CD4-positive, alpha-beta memory T cell (primary cell): Measurements from ENCODE around the gene PLCXD1. TPM values are rescaled to one million over a fixed set of nuclear protein-coding genes. Genes with fewer than 3 reads are reported as not detected.

Experiments used
- CTCF ChIA-PET: fragments of 350-600 bp; sonication (Branson Sonifier 250); formaldehyde crosslinking; loops from one replicate; lab custom pipeline; 2021; ENCODE audit warnings: inconsistent platforms; ENCODE audit not compliant: partially characterized antibody; lab: Charles Lee
- POLR2A ChIA-PET: fragments of 350-600 bp; sonication (Branson Sonifier 250); formaldehyde crosslinking; loops from one replicate; lab custom pipeline; 2021; ENCODE audit not compliant: partially characterized antibody; lab: Charles Lee
- DNase-seq, 5 donors: peaks; one replicate each; pipeline versions ENCODE4 v3.0.0 to v3.0.0-alpha.2; 2020 to 2022; ENCODE audit warnings: mixed read lengths in 1 of 5
- H3K27ac ChIP-seq: one replicate; pipeline ENCODE4 v1.7.0; 2013; ENCODE audit warnings: low read depth, low read length
- H3K27me3 ChIP-seq: 2 replicates; pipeline ENCODE4 v1.7.0; 2013; ENCODE audit warnings: mild to moderate bottlenecking, low read length, moderate library complexity; ENCODE audit not compliant: insufficient read depth
- H3K36me3 ChIP-seq: 2 replicates; pipeline ENCODE4 v1.7.0; 2013; ENCODE audit warnings: mild to moderate bottlenecking, low read length, moderate library complexity; ENCODE audit not compliant: insufficient read depth
- H3K4me1 ChIP-seq: 2 replicates; pipeline ENCODE4 v1.7.0; 2013; ENCODE audit warnings: mild to moderate bottlenecking, low read length, moderate library complexity; ENCODE audit not compliant: insufficient read depth
- H3K4me3 ChIP-seq, 2 donors: one replicate each; pipeline ENCODE4 v1.7.0; 2013; ENCODE audit warnings: low read length in 2 of 2, mild to moderate bottlenecking in 1 of 2
- H3K9me3 ChIP-seq, 2 donors: one replicate each; pipeline ENCODE4 v1.7.0; 2013; ENCODE audit warnings: low read length in 2 of 2, control low read depth in 1 of 2; ENCODE audit not compliant: control insufficient read depth in 1 of 2
- H3K27ac Mint-ChIP-seq, 7 donors: one replicate each; pipeline ENCODE4 v1.8.0; 2020 to 2021; ENCODE audit warnings: mixed read lengths in 7 of 7, mild to moderate bottlenecking in 6 of 7, inconsistent platforms in 3 of 7, moderate library complexity in 3 of 7
- H3K27me3 Mint-ChIP-seq, 2 donors: one replicate each; pipeline ENCODE4 v1.8.0; 2020 to 2021; ENCODE audit warnings: mixed read lengths in 2 of 2
- H3K36me3 Mint-ChIP-seq, 2 donors: one replicate each; pipeline ENCODE4 v1.8.0; 2020 to 2021; ENCODE audit warnings: mixed read lengths in 2 of 2, inconsistent platforms in 1 of 2, mild to moderate bottlenecking in 1 of 2
- H3K4me1 Mint-ChIP-seq, 4 donors: one replicate each; pipeline ENCODE4 v1.8.0; 2020 to 2021; ENCODE audit warnings: mixed read lengths in 4 of 4, mild to moderate bottlenecking in 1 of 4
- H3K4me3 Mint-ChIP-seq, 8 donors: one replicate each; pipeline ENCODE4 v1.8.0; 2020 to 2021; ENCODE audit warnings: mixed read lengths in 8 of 8, mild to moderate bottlenecking in 7 of 8, moderate library complexity in 6 of 8, inconsistent platforms in 3 of 8
- H3K9me3 Mint-ChIP-seq, 8 donors: one replicate each; pipeline ENCODE4 v1.8.0; 2020 to 2021; ENCODE audit warnings: mixed read lengths in 8 of 8, mild to moderate bottlenecking in 5 of 8, inconsistent platforms in 3 of 8, moderate library complexity in 1 of 8
- intact Hi-C: fragments of 100-400 bp; cut with micrococcal nuclease; formaldehyde crosslinking; loops from one replicate; pipeline ENCODE4 v1.15.1; 2023
- polyA plus RNA-seq, 2 donors: library from polyadenylated mRNA; unstranded; fragments of 300-500 nt; fragmentation: Illumina TruSeq; gene quantifications; one replicate each; pipeline ENCODE4 v1.2.3, GENCODE V29; 2021
- total RNA-seq, 2 experiments: library from RNA; stranded (reverse); gene quantifications; one replicate each; pipeline ENCODE4 v1.2.3, GENCODE V29; 2021

Gene PLCXD1
- total and polyA plus RNA-seq, 4 experiments from 2014 or later = 3.1 to 28.7 (median 18.4) TPM

DNA sequence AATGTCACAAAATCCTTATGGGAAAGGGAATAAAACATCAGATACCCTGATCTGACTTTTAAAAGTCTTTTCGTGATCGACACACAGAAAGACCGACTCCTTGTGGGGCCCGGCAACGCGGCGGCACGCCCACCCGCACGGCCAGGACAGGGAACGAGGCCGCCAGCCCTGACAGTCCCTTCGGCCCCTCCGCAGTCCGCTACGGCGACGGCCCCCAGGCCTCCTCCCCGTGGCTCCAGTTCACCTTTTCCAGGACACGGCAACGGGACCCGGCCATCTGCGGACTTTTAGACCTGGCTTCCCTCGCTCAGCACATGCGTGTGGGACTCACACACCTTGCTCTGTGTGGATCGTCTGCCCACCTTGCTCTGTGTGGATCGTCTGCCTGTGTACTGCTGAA, 71.0 kb downstream of the PLCXD1 start:
- peaks cover 7% of the 10 kb centered on the region for H3K4me1 ChIP-seq
- ChIA-PET CTCF (no interaction called here), POLR2A (no interaction called here)
- Mint-ChIP-seq H3K9me3 (peaks cover 0 to 3% (median 0%) of the 10 kb centered on the region in 8 donors), H3K36me3 (peaks cover 9 to 10% of the 10 kb centered on the region in 2 donors), H3K4me1 (peaks cover 10 to 30% (median 15%) of the 10 kb centered on the region in 4 donors), H3K27me3 (no peaks in the 10 kb centered on the region), H3K27ac (no peak overlapping the region), H3K4me3 (no peak overlapping the region)
- H3K27ac ChIP-seq = no peak overlapping the region
- no peaks in the 10 kb centered on the region for H3K9me3 ChIP-seq
- H3K36me3 ChIP-seq = no peaks in the 10 kb centered on the region
- no peaks in the 10 kb centered on the region for H3K27me3 ChIP-seq
- no peak for DNase-seq
- intact Hi-C loops = no loop called here
- no peak overlapping the region for H3K4me3 ChIP-seq

DNA sequence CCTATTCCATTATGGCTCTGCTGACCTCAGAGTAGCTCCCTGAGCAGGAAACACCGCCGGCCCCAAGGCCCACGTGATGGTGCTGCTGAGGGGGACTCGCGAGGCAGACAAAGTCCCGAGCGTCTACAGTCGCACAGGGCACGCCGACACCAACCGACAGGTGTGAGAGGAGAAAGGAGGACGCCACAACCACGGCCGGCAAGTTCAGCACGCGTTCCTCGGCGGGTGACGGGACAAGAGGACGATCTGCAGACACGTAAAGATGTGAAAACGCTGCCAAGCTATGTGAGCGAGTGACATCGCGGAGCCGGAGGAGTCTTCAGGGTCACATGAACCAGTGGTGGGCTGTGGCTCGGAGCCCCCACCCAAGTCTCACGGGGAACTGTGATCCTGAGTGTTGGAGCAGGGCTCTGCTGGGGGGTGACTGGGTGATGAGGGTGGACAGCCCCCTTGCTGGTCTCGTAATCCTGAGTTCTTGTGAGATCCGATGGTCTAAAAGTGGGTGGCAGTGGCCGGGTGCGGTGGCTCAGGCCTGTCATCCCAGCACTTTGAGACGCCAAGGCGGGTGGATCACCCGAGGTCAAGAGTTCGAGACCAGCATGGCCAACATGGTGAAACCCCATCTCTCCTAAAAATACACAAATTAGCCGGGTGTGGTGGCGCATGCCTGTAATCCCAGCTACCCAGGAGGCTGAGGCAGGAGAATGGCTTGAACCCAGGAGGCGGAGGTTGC, 71.6 kb downstream of the PLCXD1 start:
- no peak for DNase-seq
- H3K27me3 ChIP-seq = no peaks in the 10 kb centered on the region
- intact Hi-C loops = no loop called here
- peaks cover 15 to 16% of the 10 kb centered on the region in 2 donors for H3K36me3 Mint-ChIP-seq
- H3K27me3 Mint-ChIP-seq = no peaks in the 10 kb centered on the region
- ChIA-PET POLR2A (no interaction called here), CTCF (no interaction called here)
- no peaks in the 10 kb centered on the region for H3K9me3 ChIP-seq
- no peak overlapping the region for H3K27ac ChIP-seq
- H3K4me3 ChIP-seq = no peak overlapping the region
- H3K36me3 ChIP-seq = no peaks in the 10 kb centered on the region
- peak overlapping the region in 2 of 7 donors; percentile 22 to 73 for H3K27ac Mint-ChIP-seq
- peaks cover 11% of the 10 kb centered on the region for H3K4me1 ChIP-seq
- H3K4me1 Mint-ChIP-seq = peaks cover 16 to 35% (median 20%) of the 10 kb centered on the region in 4 donors
- peaks cover 0 to 9% (median 3%) of the 10 kb centered on the region in 8 donors for H3K9me3 Mint-ChIP-seq
- H3K4me3 Mint-ChIP-seq = no peak overlapping the region

Other genes starting within 250 kb of the PLCXD1 start
- 10 to 100 TPM; 77.1 to 79.3 TPM for gene GTPBP6, start 37.4 kb downstream of the PLCXD1 start, total RNA-seq
- 10 to 100 TPM; 34.8 to 49.4 TPM for gene GTPBP6, start 37.4 kb downstream of the PLCXD1 start, polyA plus RNA-seq
- gene PPP2R3B, start 105.5 kb downstream of the PLCXD1 start, total RNA-seq = 10 to 100 TPM; 42.3 to 45.2 TPM
- 1 to 10 TPM; 8.0 to 8.4 TPM for gene PPP2R3B, start 105.5 kb downstream of the PLCXD1 start, polyA plus RNA-seq